ENCODE data around the gene TATDN3. TPM values are rescaled to one million over a fixed set of nuclear protein-coding genes. Genes with fewer than 3 reads are reported as not detected.

Gene TATDN3
- total and polyA plus RNA-seq, 2 donors: 19.1 TPM

GRCh38 chr1:212814537-212815334 lies 23.0 kb downstream of the TATDN3 start:
- Histone ChIP-seq H3K27ac (ENCODE audit: low read depth in 1 of 2, low read length in 1 of 2) (no peak overlapping the region), H3K4me1 (ENCODE audit: control insufficient read depth in 2 of 2, insufficient read depth in 2 of 2, low read length in 2 of 2) (no peaks in the 10 kb centered on the region), H3K4me3 (ENCODE audit: low read length in 2 of 2) (no peak overlapping the region), H3K27me3 (ENCODE audit: control insufficient read depth in 2 of 2, insufficient read depth in 1 of 2, low read length in 1 of 2) (no peaks in the 10 kb centered on the region), H3K9me3 (ENCODE audit: control insufficient read depth in 2 of 2, insufficient read depth in 1 of 2, low read length in 1 of 2) (no peaks in the 10 kb centered on the region), H3K36me3 (ENCODE audit: control insufficient read depth in 2 of 2, insufficient read depth in 2 of 2, low read length in 1 of 2) (peaks cover 0 to 11% of the 10 kb centered on the region in 2 donors)
- WGBS: 84% methylated on average over 5 of the region's 5 CpGs
- DNase-seq (ENCODE audit: low read depth in 6 of 9, low spot score in 9 of 9): peak in 1 of 9 donors; percentile 25

- Histone ChIP-seq H3K36me3 (ENCODE audit: control insufficient read depth in 2 of 2, insufficient read depth in 2 of 2, low read length in 1 of 2) (peaks cover 0 to 11% of the 10 kb centered on the region in 2 donors), H3K4me3 (ENCODE audit: low read length in 2 of 2) (no peak overlapping the region), H3K9me3 (ENCODE audit: control insufficient read depth in 2 of 2, insufficient read depth in 1 of 2, low read length in 1 of 2) (no peaks in the 10 kb centered on the region), H3K27me3 (ENCODE audit: control insufficient read depth in 2 of 2, insufficient read depth in 1 of 2, low read length in 1 of 2) (no peaks in the 10 kb centered on the region), H3K27ac (ENCODE audit: low read depth in 1 of 2, low read length in 1 of 2) (no peak overlapping the region), H3K4me1 (ENCODE audit: control insufficient read depth in 2 of 2, insufficient read depth in 2 of 2, low read length in 2 of 2) (peaks cover 0 to 3% of the 10 kb centered on the region in 2 donors)
- DNase-seq (ENCODE audit: low read depth in 6 of 9, low spot score in 9 of 9): no peak
- 98% methylated on average over 3 of the region's 3 CpGs for WGBS
Measured at GRCh38 chr1:212816567-212817278, 25.0 kb downstream of the TATDN3 start.

- H3K4me3 ChIP-seq (ENCODE audit: low read length in 2 of 2): no peak overlapping the region
- no peaks in the 10 kb centered on the region for H3K27me3 ChIP-seq (ENCODE audit: control insufficient read depth in 2 of 2, insufficient read depth in 1 of 2, low read length in 1 of 2)
- H3K27ac ChIP-seq (ENCODE audit: low read depth in 1 of 2, low read length in 1 of 2): no peak overlapping the region
- H3K4me1 ChIP-seq (ENCODE audit: control insufficient read depth in 2 of 2, insufficient read depth in 2 of 2, low read length in 2 of 2): peaks cover 0 to 3% of the 10 kb centered on the region in 2 donors
- H3K36me3 ChIP-seq (ENCODE audit: control insufficient read depth in 2 of 2, insufficient read depth in 2 of 2, low read length in 1 of 2): peaks cover 0 to 6% of the 10 kb centered on the region in 2 donors
- no peak for DNase-seq (ENCODE audit: low read depth in 6 of 9, low spot score in 9 of 9)
- peaks cover 0 to 6% of the 10 kb centered on the region in 2 donors for H3K9me3 ChIP-seq (ENCODE audit: control insufficient read depth in 2 of 2, insufficient read depth in 1 of 2, low read length in 1 of 2)
- WGBS: 20% methylated on average over 5 of the region's 5 CpGs
Measured at GRCh38 chr1:212819726-212820125, 28.0 kb downstream of the TATDN3 start.

- no peaks in the 10 kb centered on the region for H3K36me3 ChIP-seq (ENCODE audit: control insufficient read depth in 2 of 2, insufficient read depth in 2 of 2, low read length in 1 of 2)
- DNase-seq (ENCODE audit: low read depth in 6 of 9, low spot score in 9 of 9): no peak
- no peak overlapping the region for H3K4me3 ChIP-seq (ENCODE audit: low read length in 2 of 2)
- H3K9me3 ChIP-seq (ENCODE audit: control insufficient read depth in 2 of 2, insufficient read depth in 1 of 2, low read length in 1 of 2): peaks cover 0 to 17% of the 10 kb centered on the region in 2 donors
- H3K4me1 ChIP-seq (ENCODE audit: control insufficient read depth in 2 of 2, insufficient read depth in 2 of 2, low read length in 2 of 2): peaks cover 0 to 3% of the 10 kb centered on the region in 2 donors
- 96% methylated on average over 2 of the region's 2 CpGs for WGBS
- H3K27me3 ChIP-seq (ENCODE audit: control insufficient read depth in 2 of 2, insufficient read depth in 1 of 2, low read length in 1 of 2): no peaks in the 10 kb centered on the region
- H3K27ac ChIP-seq (ENCODE audit: low read depth in 1 of 2, low read length in 1 of 2): no peak overlapping the region
Measured at GRCh38 chr1:212820969-212821368, 29.3 kb downstream of the TATDN3 start.

GRCh38 chr1:212822956-212823355 lies 31.3 kb downstream of the TATDN3 start:
- Histone ChIP-seq H3K4me3 (ENCODE audit: low read length in 2 of 2) (no peak overlapping the region), H3K27me3 (ENCODE audit: control insufficient read depth in 2 of 2, insufficient read depth in 1 of 2, low read length in 1 of 2) (no peaks in the 10 kb centered on the region), H3K4me1 (ENCODE audit: control insufficient read depth in 2 of 2, insufficient read depth in 2 of 2, low read length in 2 of 2) (peaks cover 0 to 3% of the 10 kb centered on the region in 2 donors), H3K9me3 (ENCODE audit: control insufficient read depth in 2 of 2, insufficient read depth in 1 of 2, low read length in 1 of 2) (peaks cover 0 to 23% of the 10 kb centered on the region in 2 donors), H3K27ac (ENCODE audit: low read depth in 1 of 2, low read length in 1 of 2) (no peak overlapping the region), H3K36me3 (ENCODE audit: control insufficient read depth in 2 of 2, insufficient read depth in 2 of 2, low read length in 1 of 2) (no peaks in the 10 kb centered on the region)
- WGBS: 96% methylated on average over 3 of the region's 3 CpGs
- no peak for DNase-seq (ENCODE audit: low read depth in 6 of 9, low spot score in 9 of 9)

- Histone ChIP-seq H3K27me3 (ENCODE audit: control insufficient read depth in 2 of 2, insufficient read depth in 1 of 2, low read length in 1 of 2) (no peaks in the 10 kb centered on the region), H3K36me3 (ENCODE audit: control insufficient read depth in 2 of 2, insufficient read depth in 2 of 2, low read length in 1 of 2) (no peaks in the 10 kb centered on the region), H3K9me3 (ENCODE audit: control insufficient read depth in 2 of 2, insufficient read depth in 1 of 2, low read length in 1 of 2) (peaks cover 0 to 23% of the 10 kb centered on the region in 2 donors), H3K4me3 (ENCODE audit: low read length in 2 of 2) (no peak overlapping the region), H3K27ac (ENCODE audit: low read depth in 1 of 2, low read length in 1 of 2) (no peak overlapping the region), H3K4me1 (ENCODE audit: control insufficient read depth in 2 of 2, insufficient read depth in 2 of 2, low read length in 2 of 2) (peaks cover 0 to 3% of the 10 kb centered on the region in 2 donors)
- no peak for DNase-seq (ENCODE audit: low read depth in 6 of 9, low spot score in 9 of 9)
- WGBS: 98% methylated on average over 16 of the region's 16 CpGs
Measured at GRCh38 chr1:212824201-212824600, 32.5 kb downstream of the TATDN3 start.

GRCh38 chr1:212825798-212826452 lies 34.2 kb downstream of the TATDN3 start:
- 98% methylated on average over 6 of the region's 6 CpGs for WGBS
- no peak overlapping the region for H3K27ac ChIP-seq (ENCODE audit: low read depth in 1 of 2, low read length in 1 of 2)
- no peak for DNase-seq (ENCODE audit: low read depth in 6 of 9, low spot score in 9 of 9)
- H3K27me3 ChIP-seq (ENCODE audit: control insufficient read depth in 2 of 2, insufficient read depth in 1 of 2, low read length in 1 of 2): no peaks in the 10 kb centered on the region
- no peaks in the 10 kb centered on the region for H3K36me3 ChIP-seq (ENCODE audit: control insufficient read depth in 2 of 2, insufficient read depth in 2 of 2, low read length in 1 of 2)
- H3K4me3 ChIP-seq (ENCODE audit: low read length in 2 of 2): no peak overlapping the region
- peaks cover 0 to 23% of the 10 kb centered on the region in 2 donors for H3K9me3 ChIP-seq (ENCODE audit: control insufficient read depth in 2 of 2, insufficient read depth in 1 of 2, low read length in 1 of 2)
- no peaks in the 10 kb centered on the region for H3K4me1 ChIP-seq (ENCODE audit: control insufficient read depth in 2 of 2, insufficient read depth in 2 of 2, low read length in 2 of 2)

GRCh38 chr1:212827171-212827776 lies 35.6 kb downstream of the TATDN3 start:
- no peak overlapping the region for H3K27ac ChIP-seq (ENCODE audit: low read depth in 1 of 2, low read length in 1 of 2)
- DNase-seq (ENCODE audit: low read depth in 6 of 9, low spot score in 9 of 9): no peak
- H3K4me1 ChIP-seq (ENCODE audit: control insufficient read depth in 2 of 2, insufficient read depth in 2 of 2, low read length in 2 of 2): no peaks in the 10 kb centered on the region
- no peak overlapping the region for H3K4me3 ChIP-seq (ENCODE audit: low read length in 2 of 2)
- no peaks in the 10 kb centered on the region for H3K27me3 ChIP-seq (ENCODE audit: control insufficient read depth in 2 of 2, insufficient read depth in 1 of 2, low read length in 1 of 2)
- WGBS: 97% methylated on average over 4 of the region's 4 CpGs
- H3K36me3 ChIP-seq (ENCODE audit: control insufficient read depth in 2 of 2, insufficient read depth in 2 of 2, low read length in 1 of 2): no peaks in the 10 kb centered on the region
- peaks cover 0 to 23% of the 10 kb centered on the region in 2 donors for H3K9me3 ChIP-seq (ENCODE audit: control insufficient read depth in 2 of 2, insufficient read depth in 1 of 2, low read length in 1 of 2)

Measured in thymus (tissue), 11 donors.